NCI-H1417 (cell line): ENCODE results near the gene SGCD.
A peak's percentile ranks its signal among the peaks of the same experiment; 100 is the strongest.

ENCODE experiments used
- DNase-seq, 3 experiments: peaks; one replicate each; lab custom pipeline; 2025; lab: John Stamatoyannopoulos, UW

SGCD gene

DNA sequence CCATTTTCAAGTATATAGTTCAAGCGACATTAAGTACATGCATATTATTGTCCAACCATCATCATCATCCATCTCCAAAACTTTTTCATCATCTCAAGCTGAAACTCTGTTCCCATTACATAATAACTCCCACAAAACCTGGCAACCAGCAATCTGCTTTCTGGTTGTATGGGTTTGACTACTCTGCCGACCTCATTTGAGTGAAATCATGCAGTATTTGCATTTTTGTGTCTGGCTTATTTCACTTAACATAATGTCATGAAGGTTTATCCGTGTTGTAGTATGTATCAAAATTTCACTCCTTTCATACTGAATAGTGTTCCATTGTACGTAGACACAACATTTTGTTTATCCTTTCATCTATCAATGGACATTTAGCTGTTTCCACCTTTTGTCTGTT lies 74.8 kb downstream of the SGCD start:
- DNase-seq, result no peak

DNA sequence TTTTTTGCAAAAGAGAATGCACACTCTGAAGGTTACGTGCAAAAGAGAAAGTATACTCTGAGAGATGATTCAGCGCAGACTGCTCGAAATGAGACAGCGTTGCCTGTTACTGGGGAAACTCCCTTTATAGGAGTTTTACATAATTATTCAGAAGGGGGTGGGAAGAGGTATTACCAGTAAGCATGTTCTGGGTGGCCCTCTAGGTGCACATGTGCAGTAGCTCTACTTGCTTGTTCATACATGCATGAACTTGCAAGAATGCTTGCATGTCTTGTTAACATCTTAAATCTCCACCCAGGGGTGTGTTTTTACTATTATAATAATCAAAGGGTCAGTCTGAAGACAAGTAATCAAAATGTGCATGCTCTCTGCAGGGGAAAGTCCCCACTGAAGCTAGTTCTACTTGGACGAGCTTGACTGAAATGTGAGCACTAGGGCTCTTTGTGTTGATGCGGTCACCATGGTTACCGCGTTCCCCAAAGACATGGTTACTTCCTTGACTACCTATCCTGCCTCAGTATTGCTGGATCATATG lies 75.5 kb downstream of the SGCD start:
- peak in 2 of 3 experiments; percentile 16 to 45 for DNase-seq

GRCh38 chr5:156405988-156406387 lies 79.0 kb downstream of the SGCD start:
- no peak for DNase-seq

- no peak for DNase-seq
Measured at GRCh38 chr5:156407251-156407650, 80.3 kb downstream of the SGCD start.

- DNase-seq, result no peak
Measured at GRCh38 chr5:156409834-156410233, 82.9 kb downstream of the SGCD start.

DNA sequence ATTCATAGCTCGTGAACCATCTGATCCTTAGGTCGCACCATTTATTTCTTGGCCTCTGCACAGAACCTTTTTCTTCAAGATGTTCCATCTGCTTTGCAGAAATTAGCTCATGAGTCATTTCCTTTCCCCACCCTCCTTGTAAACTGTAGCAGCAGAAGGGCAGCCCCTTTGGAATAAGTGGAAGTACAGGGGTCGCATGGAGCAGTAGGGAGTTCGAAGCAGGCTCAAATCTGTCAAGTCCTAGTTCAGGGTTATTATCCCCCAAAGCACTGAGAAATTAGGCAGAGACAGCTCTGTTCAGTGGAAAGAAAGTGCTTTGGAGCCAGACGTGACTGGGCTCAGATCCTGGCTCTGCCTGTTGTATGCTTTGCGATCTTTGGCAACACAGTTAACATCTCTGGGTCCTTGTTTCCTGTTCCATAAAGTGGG lies 84.2 kb downstream of the SGCD start:
- no peak for DNase-seq

GRCh38 chr5:156411957-156412356 lies 85.0 kb downstream of the SGCD start:
- DNase-seq, result no peak

GRCh38 chr5:156414391-156414790 lies 87.4 kb downstream of the SGCD start:
- no peak for DNase-seq

GRCh38 chr5:156419661-156420060 lies 92.7 kb downstream of the SGCD start:
- DNase-seq, result no peak

- no peak for DNase-seq
Measured at GRCh38 chr5:156420665-156421064, 93.7 kb downstream of the SGCD start.

DNA sequence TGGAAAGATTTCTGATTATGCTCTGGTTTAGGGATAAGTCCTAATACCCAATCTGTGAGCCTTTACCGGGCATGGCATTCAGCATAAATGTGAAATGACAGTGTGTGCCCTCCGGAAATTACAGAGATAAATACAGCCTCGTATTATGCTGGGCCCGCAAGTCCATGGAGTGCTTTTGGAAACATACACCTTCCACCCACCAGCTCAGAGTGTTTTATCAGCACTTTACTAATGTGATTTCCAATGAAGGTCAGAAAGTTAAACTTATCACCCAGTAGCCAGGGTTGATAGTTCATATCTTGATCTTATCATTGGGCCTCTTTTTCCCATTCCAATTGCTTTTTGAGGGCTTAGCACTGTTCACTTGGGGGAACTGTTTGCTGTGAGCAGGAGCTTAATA lies 94.8 kb downstream of the SGCD start:
- no peak for DNase-seq

DNA sequence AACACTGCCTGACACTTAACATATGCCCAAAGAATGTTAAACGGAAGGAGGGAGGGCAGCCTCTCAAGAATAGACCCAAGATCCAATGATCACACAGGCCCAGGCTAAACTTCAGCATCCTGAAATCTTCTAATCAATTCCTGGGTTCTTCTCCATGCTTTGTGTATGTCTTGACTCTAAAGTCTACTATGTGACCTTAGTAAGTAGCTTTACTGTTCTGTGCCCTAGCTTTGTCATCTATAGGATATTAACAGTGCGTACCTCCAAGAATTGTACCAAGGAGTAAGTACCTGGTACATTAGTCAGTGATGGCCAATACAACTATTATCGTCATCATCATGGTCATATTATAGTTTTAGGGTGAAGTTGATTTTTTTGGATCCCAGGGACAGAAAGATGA lies 96.6 kb downstream of the SGCD start:
- DNase-seq, result no peak

GRCh38 chr5:156427315-156427714 lies 100.4 kb downstream of the SGCD start:
- DNase-seq, result no peak

- no peak for DNase-seq
Measured at GRCh38 chr5:156431956-156432829, 105.2 kb downstream of the SGCD start.

DNA sequence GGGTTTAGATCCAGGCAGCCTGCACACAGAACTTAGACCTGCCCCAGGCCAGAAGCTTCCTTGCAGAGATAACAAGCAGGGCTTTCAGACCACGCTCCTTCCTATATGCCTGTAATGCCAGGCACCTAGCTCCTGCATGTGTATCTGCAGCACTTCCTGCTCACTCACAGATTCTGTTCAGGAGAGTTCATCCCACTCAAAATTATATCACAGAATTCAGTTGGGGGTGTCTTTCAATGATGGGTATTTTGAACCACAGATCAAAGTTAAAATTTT lies 105.8 kb downstream of the SGCD start:
- no peak for DNase-seq

- DNase-seq, result no peak
Measured at GRCh38 chr5:156434471-156434870, 107.5 kb downstream of the SGCD start.

GRCh38 chr5:156435101-156435500 lies 108.1 kb downstream of the SGCD start:
- no peak for DNase-seq

- no peak for DNase-seq
Measured at GRCh38 chr5:156438076-156438475, 111.1 kb downstream of the SGCD start.

GRCh38 chr5:156444753-156445291 lies 117.9 kb downstream of the SGCD start:
- peak in 1 of 3 experiments; percentile 12 for DNase-seq

- no peak for DNase-seq
Measured at GRCh38 chr5:156446526-156446925, 119.6 kb downstream of the SGCD start.

- no peak for DNase-seq
Measured at GRCh38 chr5:156450778-156451177, 123.8 kb downstream of the SGCD start.

DNA sequence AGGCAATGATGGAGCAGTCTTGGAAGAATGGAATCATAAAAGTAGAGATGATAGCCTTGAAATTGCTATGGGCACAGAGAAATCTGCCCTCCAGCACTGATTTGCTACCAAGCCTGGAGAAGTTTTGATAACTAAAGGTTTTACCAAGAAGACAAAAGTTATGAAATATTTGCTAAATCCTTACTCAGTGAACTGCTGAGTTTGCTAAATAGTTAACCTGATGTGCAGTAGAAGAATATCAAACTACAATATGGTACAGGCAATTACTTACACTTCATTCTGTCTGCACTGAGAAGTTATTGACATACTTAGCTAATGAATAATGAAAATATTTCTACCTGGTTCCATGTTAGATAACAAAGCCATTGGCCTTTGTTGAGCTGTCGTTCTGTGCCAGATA lies 124.5 kb downstream of the SGCD start:
- no peak for DNase-seq

GRCh38 chr5:156456857-156457256 lies 129.9 kb downstream of the SGCD start:
- DNase-seq, result no peak
